GM12878 (cell line): ENCODE results near the gene SNX11. TPM values are rescaled to one million over a fixed set of nuclear protein-coding genes. Genes with fewer than 3 reads are reported as not detected.

Experiments
- BACH1 ChIP-seq: fragments of 450-650 bp; IDR thresholded peaks from 2 replicates; pipeline ENCODE4 v1.6.1; 2017; ENCODE audit warnings: mild to moderate bottlenecking, borderline replicate concordance
- HCFC1 ChIP-seq: fragments of 150-350 bp; IDR thresholded peaks from 2 replicates; pipeline ENCODE4 v1.6.1; 2014; ENCODE audit warnings: low read length
- IRF3 ChIP-seq: fragments of 450-650 bp; IDR thresholded peaks from 2 replicates; pipeline ENCODE4 v1.6.1; 2014; ENCODE audit warnings: mild to moderate bottlenecking
- MEF2A ChIP-seq: IDR thresholded peaks from 2 replicates; pipeline ENCODE4 v1.6.1; 2011; ENCODE audit warnings: low read depth, mild to moderate bottlenecking, low read length, moderate library complexity; ENCODE audit not compliant: insufficient read depth
- NFYA ChIP-seq: IDR thresholded peaks from 2 replicates; pipeline ENCODE4 v1.6.1; 2011; ENCODE audit warnings: low read depth, mild to moderate bottlenecking, low read length, improper control_type of control experiment, borderline replicate concordance
- PML ChIP-seq: IDR thresholded peaks from 2 replicates; pipeline ENCODE4 v1.6.1; 2012; ENCODE audit warnings: low read length, inconsistent platforms
- POLR2AphosphoS5 ChIP-seq: IDR thresholded peaks from 2 replicates; pipeline ENCODE4 v1.6.1; 2011; ENCODE audit warnings: mild to moderate bottlenecking, low read length, inconsistent platforms
- SMAD5 ChIP-seq: IDR thresholded peaks from 2 replicates; pipeline ENCODE4 v1.6.1; 2016; ENCODE audit warnings: antibody characterized with exemption, low read depth
- ZNF24 ChIP-seq: fragments of 450-650 bp; IDR thresholded peaks from 2 replicates; pipeline ENCODE4 v1.6.1; 2017; ENCODE audit warnings: antibody characterized with exemption, mild to moderate bottlenecking
- ZNF592 ChIP-seq: fragments of 450-650 bp; IDR thresholded peaks from 2 replicates; pipeline ENCODE4 v1.6.1; 2017; ENCODE audit warnings: mild to moderate bottlenecking, moderate library complexity
- polyA plus RNA-seq, 11 experiments: library from polyadenylated mRNA; depleted of rRNA in 4 of 11; unstranded in 6 of 11; stranded (reverse) in 5 of 11; fragments of >200 nt; fragmentation: Nextera tagmentation in 4 of 11; fragmentation: Illumina TruSeq in 1 of 11; extraction: Ambion mirVana in 4 of 11; extraction: Trizol in 1 of 11; gene quantifications; 1 replicate in 1 of 11; 2 replicates in 10 of 11; pipeline versions ENCODE4 v1.2.1 to v1.2.3, GENCODE V29; 2011 to 2016; ENCODE audit warnings: inconsistent platforms in 2 of 11, missing spikeins in 2 of 11, low read depth in 1 of 11
- total RNA-seq, 4 experiments: library from RNA; depleted of rRNA in 3 of 4; stranded (reverse); fragments of >200 nt in 3 of 4; fragmentation: Illumina TruSeq in 1 of 4; extraction: Trizol in 1 of 4; gene quantifications; 2 replicates each; pipeline versions ENCODE4 v1.2.1 to v1.2.3, GENCODE V29; 2013 to 2021

Gene SNX11
- total and polyA plus RNA-seq, 10 of the 15 experiments (the other 5 are each of a cell fraction or from before 2014, with no cell fraction given), result 34.2 to 127 (median 61.8) TPM

GRCh38 chr17:48123111-48123510 lies 15.5 kb downstream of the SNX11 start (continued):
- TF ChIP-seq ZNF592 (no peak), NFYA (no peak), ZNF24 (no peak), SMAD5 (0 out of 2 replicates have a peak, but pooled peaks have one; percentile 30), PML (no peak), POLR2AphosphoS5 (peak; percentile 7; the same call in 1 of the 2 replicates), MEF2A (no peak), HCFC1 (no peak), IRF3 (no peak), BACH1 (no peak)
